DMS114 treated with DMSO at 0.1 percent for 48 hours (cell line): Measurements from ENCODE around the gene LHX4.

Source experiments
- DNase-seq: peaks from one replicate; lab custom pipeline; 2025; ENCODE audit not compliant: unreplicated experiment; lab: John Stamatoyannopoulos, UW

Gene LHX4

GRCh38 chr1:180256341-180257027 lies 26.4 kb downstream of the LHX4 start:
- DNase-seq = no peak

GRCh38 chr1:180257028-180257386 lies 26.9 kb downstream of the LHX4 start:
- DNase-seq = no peak

GRCh38 chr1:180257486-180257885 lies 27.4 kb downstream of the LHX4 start:
- DNase-seq = no peak

- no peak for DNase-seq
Measured at GRCh38 chr1:180258290-180258689, 28.2 kb downstream of the LHX4 start.

GRCh38 chr1:180258935-180259334 lies 28.9 kb downstream of the LHX4 start:
- no peak for DNase-seq

- DNase-seq = no peak
Measured at GRCh38 chr1:180259431-180260338, 29.6 kb downstream of the LHX4 start.

- DNase-seq = no peak
Measured at GRCh38 chr1:180260541-180260940, 30.5 kb downstream of the LHX4 start.

GRCh38 chr1:180261030-180261429 lies 31.0 kb downstream of the LHX4 start:
- DNase-seq = no peak

- no peak for DNase-seq
Measured at GRCh38 chr1:180261524-180262155, 31.6 kb downstream of the LHX4 start.

GRCh38 chr1:180262628-180263488 lies 32.8 kb downstream of the LHX4 start:
- no peak for DNase-seq

- DNase-seq = no peak
Measured at GRCh38 chr1:180264595-180264994, 34.5 kb downstream of the LHX4 start.

GRCh38 chr1:180265201-180265600 lies 35.1 kb downstream of the LHX4 start:
- DNase-seq = no peak

GRCh38 chr1:180265871-180266270 lies 35.8 kb downstream of the LHX4 start:
- no peak for DNase-seq

- DNase-seq = no peak
Measured at GRCh38 chr1:180266275-180267210, 36.5 kb downstream of the LHX4 start.

- DNase-seq = no peak
Measured at GRCh38 chr1:180267211-180267561, 37.1 kb downstream of the LHX4 start.

- no peak for DNase-seq
Measured at GRCh38 chr1:180267761-180268555, 37.9 kb downstream of the LHX4 start.

GRCh38 chr1:180268556-180269075 lies 38.6 kb downstream of the LHX4 start:
- DNase-seq = no peak

- DNase-seq = no peak
Measured at GRCh38 chr1:180269645-180270529, 39.8 kb downstream of the LHX4 start.
